ENCODE measurements around the gene TMED4. TPM values are rescaled to one million over a fixed set of nuclear protein-coding genes. Genes with fewer than 3 reads are reported as not detected.

Gene TMED4
- total RNA-seq, 1 experiment from 2014 or later, result 62.4 TPM

DNA sequence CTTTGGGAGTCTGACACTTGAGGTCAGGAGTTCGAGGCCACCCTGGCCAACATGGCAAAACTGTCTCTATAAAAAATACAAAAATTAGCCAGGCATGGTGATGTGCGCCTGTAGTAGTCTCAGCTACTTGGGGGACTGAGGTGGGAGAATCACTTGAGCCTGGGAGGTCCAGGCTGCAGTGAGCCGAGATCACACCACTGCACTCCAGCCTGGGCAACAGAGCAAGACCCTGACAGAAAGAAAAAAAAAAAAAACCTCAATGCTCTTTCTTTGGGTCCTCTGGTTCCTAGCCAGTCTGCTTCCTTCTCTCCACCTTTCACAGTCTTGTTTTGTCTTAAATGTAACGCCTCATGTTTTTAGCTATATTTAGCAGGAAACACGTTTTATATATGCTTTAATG, 33.8 kb upstream of the TMED4 start:
- H3K9me3 ChIP-seq (ENCODE audit: control insufficient read depth, low read depth, low read length), result no peaks in the 10 kb centered on the region
- WGBS (ENCODE audit: extremely low coverage, insufficient read length, low lambda C conversion rate), result no CpG with 5 or more reads among the region's 5 CpGs

More for the DNA sequence above, 33.8 kb upstream of the TMED4 start:
- Histone ChIP-seq H3K4ac (ENCODE audit: low read depth, low read length) (no peak overlapping the region), H3K56ac (ENCODE audit: insufficient read length, low read depth, low read length) (no peak overlapping the region), H2BK5ac (ENCODE audit: insufficient read length, low read length) (no peak overlapping the region), H2AFZ (ENCODE audit: low read length) (no peak overlapping the region), H3K14ac (ENCODE audit: insufficient read depth, low read length) (no peak overlapping the region), H3T11ph (ENCODE audit: low read length) (no peak overlapping the region), H4K8ac (replicated peaks; ENCODE audit: insufficient read length, low read depth, low read length) (no peak overlapping the region), H2BK15ac (ENCODE audit: low read depth, low read length) (no peak overlapping the region), H2BK12ac (ENCODE audit: insufficient read length, low read depth, low read length) (no peak overlapping the region), H3K27me3 (ENCODE audit: insufficient read depth, low read length) (no peaks in the 10 kb centered on the region), H3K27ac (ENCODE audit: insufficient read length, low read depth, low read length) (no peak overlapping the region), H2AK5ac (ENCODE audit: insufficient read length, low read length) (no peak overlapping the region), H2BK20ac (ENCODE audit: low read depth, low read length, poor library complexity, severe bottlenecking) (no peak overlapping the region), H4K20me1 (ENCODE audit: control insufficient read depth, insufficient read depth, insufficient read length) (no peaks in the 10 kb centered on the region), H3K18ac (ENCODE audit: insufficient read length, low read depth, low read length) (no peak overlapping the region), H3K9ac (ENCODE audit: extremely low read depth, insufficient read length, low read length) (no peak overlapping the region), H3K79me2 (ENCODE audit: insufficient read depth, low read length) (peaks cover 23% of the 10 kb centered on the region; the same call in 1 of the 2 replicates), H2BK120ac (ENCODE audit: low read depth, low read length, poor library complexity, severe bottlenecking) (no peak overlapping the region), H3K23ac (ENCODE audit: insufficient read length, low read depth, low read length) (no peak overlapping the region), H3K4me1 (ENCODE audit: insufficient read depth, low read length) (peaks cover 2% of the 10 kb centered on the region), H4K5ac (ENCODE audit: insufficient read length, low read depth, low read length) (no peak overlapping the region), H3K79me1 (ENCODE audit: insufficient read depth, low read depth, low read length, poor library complexity, severe bottlenecking) (no peaks in the 10 kb centered on the region), H4K91ac (ENCODE audit: insufficient read length, low read depth, low read length) (no peak overlapping the region), H3K23me2 (ENCODE audit: insufficient read length, low read depth, low read length, poor library complexity, severe bottlenecking) (no peaks in the 10 kb centered on the region), H3K4me2 (ENCODE audit: insufficient read depth, insufficient read length, low read length) (no peak overlapping the region)
- DNase-seq, result no peak
- peaks cover 9 to 11% of the 10 kb centered on the region in 2 experiments for H3K4me1 Mint-ChIP-seq
- no peak overlapping the region for H3K4me3 Mint-ChIP-seq
- H3K9me3 Mint-ChIP-seq, result no peaks in the 10 kb centered on the region
- TF ChIP-seq CTCF (conservative IDR thresholded peaks at IDR 0.05), result no peak
- H3K36me3 Mint-ChIP-seq (ENCODE audit: insufficient read depth in 1 of 3, low read depth in 3 of 3), result no peaks in the 10 kb centered on the region; a peak in 1 of 7 replicates
- H3K27ac Mint-ChIP-seq, result no peak overlapping the region; a peak in 1 of 7 replicates
- H3K27me3 Mint-ChIP-seq (ENCODE audit: low read depth), result no peaks in the 10 kb centered on the region
